HG03060 (cell line): ENCODE measurements around the gene CD19.
"Not testable (repeated sequence)": the region's sequence is repeated elsewhere in the genome, so short reads cannot be mapped to it uniquely, and the experiment has no call there.

Experiments used
- ATAC-seq: cut with Tn5 transposase; IDR thresholded peaks from one replicate; pipeline ENCODE4 v1.9.1; 2021; ENCODE audit warnings: low read depth, moderate number of reproducible peaks; ENCODE audit not compliant: unreplicated experiment

The CD19 gene

GRCh38 chr16:28935924-28936783 lies 4.4 kb downstream of the CD19 start:
- ATAC-seq = peak; percentile 59

- ATAC-seq = no peak
Observed at GRCh38 chr16:28936784-28937155, 5.0 kb downstream of the CD19 start.

- ATAC-seq = no peak
Observed at GRCh38 chr16:28937222-28937876, 5.6 kb downstream of the CD19 start.

GRCh38 chr16:28938721-28939120 lies 7.0 kb downstream of the CD19 start:
- ATAC-seq = no peak

GRCh38 chr16:28939825-28940224 lies 8.1 kb downstream of the CD19 start:
- not testable (repeated sequence) for ATAC-seq

- ATAC-seq = no peak
Observed at GRCh38 chr16:28943281-28943680, 11.5 kb downstream of the CD19 start.

GRCh38 chr16:28946681-28947080 lies 14.9 kb downstream of the CD19 start:
- ATAC-seq = no peak

- peak; percentile 94 for ATAC-seq
Observed at GRCh38 chr16:28950648-28951409, 19.1 kb downstream of the CD19 start, which contains the start of gene NFATC2IP. NFATC2IP (plus strand) TSS chr16:28950937; CDS start chr16:28951012, 75 bp downstream.

GRCh38 chr16:28951410-28951943 lies 19.7 kb downstream of the CD19 start:
- no peak for ATAC-seq

- no peak for ATAC-seq
Observed at GRCh38 chr16:28958216-28958615, 26.4 kb downstream of the CD19 start.

- no peak for ATAC-seq
Observed at GRCh38 chr16:28958836-28959235, 27.1 kb downstream of the CD19 start.

- no peak for ATAC-seq
Observed at GRCh38 chr16:28964072-28964471, 32.3 kb downstream of the CD19 start.

GRCh38 chr16:28964496-28964895 lies 32.7 kb downstream of the CD19 start:
- ATAC-seq = no peak

- no peak for ATAC-seq
Observed at GRCh38 chr16:28967156-28967555, 35.4 kb downstream of the CD19 start.

GRCh38 chr16:28969696-28970095 lies 37.9 kb downstream of the CD19 start:
- ATAC-seq = not testable (repeated sequence)

GRCh38 chr16:28974007-28974436 lies 42.3 kb downstream of the CD19 start:
- no peak for ATAC-seq

- peak; percentile 80 for ATAC-seq
Observed at GRCh38 chr16:28974437-28975157, 42.8 kb downstream of the CD19 start, which contains the start of gene SPNS1. SPNS1 (plus strand) TSS chr16:28974778; CDS start chr16:28975152, 374 bp downstream.

GRCh38 chr16:28975158-28975599 lies 43.4 kb downstream of the CD19 start:
- no peak for ATAC-seq

GRCh38 chr16:28977703-28978662 lies 46.2 kb downstream of the CD19 start:
- no peak for ATAC-seq
